HG03139 (cell line): ENCODE data around the gene FAM120AOS.

ENCODE experiments used
- ATAC-seq: cut with Tn5 transposase; IDR thresholded peaks from one replicate; pipeline ENCODE4 v1.9.1; 2021; ENCODE audit not compliant: unreplicated experiment

The FAM120AOS gene

GRCh38 chr9:93453047-93453914, at the start of gene FAM120AOS:
TSS of gene FAM120AOS (minus strand) at chr9:93453581. CDS start at chr9:93452709, 872 bp downstream.
- ATAC-seq: peak; percentile 53

GRCh38 chr9:93501406-93501805, 48.0 kb upstream of the FAM120AOS start:
- ATAC-seq: no peak

DNA sequence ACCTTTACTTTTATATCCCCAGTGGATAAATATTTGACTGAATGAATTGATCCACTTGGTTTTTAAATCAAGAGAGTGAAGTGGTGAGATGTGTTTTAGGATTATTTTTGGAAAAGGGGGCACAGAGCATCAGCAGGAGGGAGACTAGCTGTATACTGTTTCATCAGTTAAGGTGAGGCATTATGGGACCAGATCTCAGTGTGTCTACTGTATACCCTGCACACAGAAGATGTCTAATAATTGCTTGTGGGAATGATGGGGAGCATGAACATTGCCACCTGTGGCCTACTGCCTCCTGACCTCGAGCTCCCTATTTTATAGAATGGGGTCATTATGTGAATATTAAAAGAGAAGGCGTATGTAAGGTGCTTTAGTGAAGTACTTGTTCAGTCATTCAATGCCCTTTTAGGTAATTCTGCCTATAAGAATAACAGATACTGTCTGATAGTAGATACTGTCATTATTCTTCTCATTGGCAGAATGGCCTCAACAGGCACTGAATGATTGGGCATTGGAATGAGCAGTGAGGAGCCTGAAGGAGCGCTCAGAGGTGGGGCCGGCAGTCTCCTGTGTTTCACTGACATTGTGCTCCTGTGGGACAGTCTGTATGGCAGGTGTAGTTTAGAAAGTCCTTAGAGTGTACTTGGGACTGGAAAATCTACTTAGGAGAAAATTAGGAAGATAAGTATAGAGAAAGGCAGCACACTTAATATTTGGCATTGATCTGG, 47.4 kb upstream of the FAM120AOS start:
- no peak for ATAC-seq

GRCh38 chr9:93496285-93496684, 42.9 kb upstream of the FAM120AOS start:
- no peak for ATAC-seq

DNA sequence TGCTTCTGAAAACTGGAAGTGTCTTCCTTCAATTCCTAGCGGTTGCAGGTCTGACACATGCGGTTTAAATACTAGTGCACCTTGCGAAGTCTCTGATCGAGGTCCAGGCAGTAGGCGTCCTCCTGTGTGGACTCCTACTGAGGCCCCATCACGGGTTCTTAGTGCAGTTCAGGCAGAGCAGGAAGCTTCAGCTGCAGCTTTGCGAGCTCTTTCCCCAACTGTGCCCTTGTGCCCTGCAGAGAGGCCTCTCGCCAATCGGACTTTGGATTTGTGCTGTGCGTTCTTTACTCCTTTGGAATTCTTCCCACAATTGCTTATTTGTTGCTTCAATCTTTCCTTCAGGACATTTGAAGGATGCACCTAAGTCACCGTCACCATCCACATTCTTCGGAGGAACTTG, 40.6 kb upstream of the FAM120AOS start:
- no peak for ATAC-seq

- ATAC-seq: no peak
Measured at GRCh38 chr9:93492327-93492726, 38.9 kb upstream of the FAM120AOS start.

GRCh38 chr9:93491593-93492232, 38.3 kb upstream of the FAM120AOS start:
- no peak for ATAC-seq

DNA sequence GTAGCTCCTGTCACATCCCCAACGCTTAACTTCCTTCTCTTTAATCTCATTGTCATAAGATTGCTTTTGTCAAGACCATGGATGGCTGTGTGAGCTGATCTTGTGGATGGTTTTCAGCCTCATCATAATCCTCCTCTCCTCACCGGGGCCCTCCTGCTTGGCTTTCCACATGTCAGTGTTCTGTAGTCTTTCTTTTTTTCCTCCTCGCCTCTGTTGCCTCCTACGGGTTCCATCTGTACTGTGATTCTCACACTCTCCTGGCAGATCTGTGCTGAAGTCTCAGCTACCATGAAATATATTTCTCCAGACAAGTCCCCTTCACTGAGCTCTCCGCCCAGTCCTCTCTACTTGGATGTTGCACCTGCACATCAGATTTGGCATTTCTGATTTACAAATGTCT, 34.9 kb upstream of the FAM120AOS start:
- no peak for ATAC-seq

DNA sequence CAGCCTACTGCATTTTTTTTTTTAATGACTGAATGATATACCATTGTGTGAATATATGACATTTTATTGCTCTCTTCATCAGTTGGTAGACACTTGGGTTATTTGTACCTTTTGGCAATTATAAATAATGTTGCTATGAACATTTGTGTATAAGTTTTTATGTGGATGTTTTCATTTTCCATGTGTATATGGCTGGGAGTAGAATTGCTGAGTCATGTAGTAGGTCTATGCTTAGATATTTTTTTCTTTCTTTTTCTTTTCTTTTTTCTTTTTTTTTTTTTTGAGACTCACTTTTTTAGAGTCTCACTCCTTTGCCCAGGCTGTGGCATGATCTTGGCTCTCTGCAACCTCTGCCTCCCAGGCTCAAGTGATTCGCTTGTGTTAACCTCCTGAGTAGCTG, 32.9 kb upstream of the FAM120AOS start:
- no peak for ATAC-seq

- no peak for ATAC-seq
Measured at GRCh38 chr9:93483497-93483896, 30.1 kb upstream of the FAM120AOS start.

- ATAC-seq: no peak
Measured at GRCh38 chr9:93480728-93481324, 27.4 kb upstream of the FAM120AOS start.

- no peak for ATAC-seq
Measured at GRCh38 chr9:93480262-93480661, 26.9 kb upstream of the FAM120AOS start.

DNA sequence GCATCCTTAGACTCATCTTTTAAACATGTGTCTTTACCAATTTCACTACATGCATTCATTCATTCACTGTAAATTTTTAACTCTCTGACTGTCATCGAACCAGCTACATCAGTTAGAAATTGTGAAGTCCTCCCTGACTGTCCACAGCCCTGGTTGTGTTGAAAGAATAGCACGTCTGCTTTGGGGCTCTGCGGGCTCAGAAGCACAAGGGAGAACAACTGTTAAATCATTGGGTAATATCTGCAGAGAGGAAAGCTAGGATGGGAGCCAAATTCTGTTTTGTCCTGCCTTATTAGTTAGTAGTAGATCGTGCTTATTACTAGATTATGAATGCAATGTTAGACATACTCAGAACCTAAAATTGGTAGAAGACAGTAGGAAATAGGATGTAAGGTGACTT, 26.3 kb upstream of the FAM120AOS start:
- no peak for ATAC-seq

DNA sequence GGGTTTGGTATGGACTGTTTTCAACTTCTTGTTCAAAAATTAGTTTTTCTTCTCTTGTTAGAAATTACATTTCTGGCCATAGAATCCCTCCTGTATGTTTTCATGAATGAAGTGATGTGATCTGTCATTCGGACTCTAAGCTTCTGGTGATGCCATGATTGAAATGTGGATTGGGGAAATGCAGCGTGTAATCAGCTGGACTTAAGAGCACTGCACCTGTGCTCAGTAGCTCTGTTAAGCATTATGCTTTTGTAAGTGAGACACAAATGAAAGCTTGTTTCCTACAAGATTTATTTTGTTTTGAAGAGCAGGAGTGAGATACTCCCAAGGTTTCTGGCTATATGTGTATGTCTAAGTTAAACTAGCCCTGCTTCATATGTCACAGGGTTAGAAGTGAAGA, 24.0 kb upstream of the FAM120AOS start:
- no peak for ATAC-seq

DNA sequence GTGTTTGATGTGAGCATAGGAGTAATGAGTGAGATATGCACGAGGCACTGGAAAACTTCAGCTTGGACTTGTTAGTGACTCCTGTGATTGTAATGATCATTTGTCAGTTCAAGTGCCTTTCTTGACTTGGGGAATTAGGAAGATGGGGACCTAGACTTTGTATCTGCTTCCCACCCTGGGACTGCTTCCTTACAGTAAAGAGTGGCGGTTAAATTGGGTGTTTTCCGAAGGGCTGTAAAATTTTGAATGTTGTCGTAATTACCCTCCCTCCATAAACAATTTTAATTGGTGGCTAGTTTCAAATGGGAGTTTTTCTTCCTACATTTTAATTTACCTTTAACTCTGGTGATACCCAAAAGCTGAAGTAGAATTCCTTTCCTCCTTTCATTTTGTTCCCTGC, 23.5 kb upstream of the FAM120AOS start:
- ATAC-seq: no peak

GRCh38 chr9:93475856-93476255, 22.5 kb upstream of the FAM120AOS start:
- ATAC-seq: no peak

DNA sequence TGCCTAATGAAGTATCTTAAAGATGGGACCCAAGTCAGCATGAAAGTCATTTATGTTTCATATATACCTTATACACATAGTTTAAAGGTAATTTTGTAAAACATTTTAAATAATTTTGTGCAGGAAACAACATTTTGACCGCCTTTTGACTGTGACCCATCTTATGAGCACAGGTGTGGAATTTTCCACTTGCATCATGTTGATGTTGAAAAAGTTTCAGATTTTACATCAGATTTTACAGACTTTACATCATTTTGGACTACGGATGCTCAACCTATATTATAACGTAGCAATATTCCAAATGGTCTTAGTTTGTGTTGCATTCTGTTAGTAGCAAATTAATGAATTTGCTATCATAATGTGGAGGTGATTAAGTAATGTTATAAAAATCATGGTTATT, 21.7 kb upstream of the FAM120AOS start:
- ATAC-seq: no peak

GRCh38 chr9:93473411-93473810, 20.0 kb upstream of the FAM120AOS start:
- ATAC-seq: no peak

DNA sequence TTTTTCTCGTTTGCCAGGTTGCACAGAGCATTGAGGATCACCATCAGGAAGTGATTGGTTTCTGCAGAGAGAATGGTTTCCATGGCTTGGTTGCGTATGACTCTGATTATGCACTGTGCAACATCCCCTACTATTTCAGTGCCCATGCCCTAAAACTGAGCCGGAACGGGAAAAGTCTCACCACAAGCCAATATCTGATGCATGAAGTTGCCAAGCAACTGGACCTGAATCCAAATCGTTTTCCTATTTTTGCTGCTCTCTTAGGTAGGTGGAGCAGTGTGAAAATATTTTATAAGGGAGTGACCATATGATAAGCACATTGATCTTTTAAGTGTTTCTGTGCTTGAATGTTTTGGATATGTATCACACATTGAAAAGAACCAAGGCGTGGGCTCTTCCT, 17.7 kb upstream of the FAM120AOS start:
- ATAC-seq: no peak

DNA sequence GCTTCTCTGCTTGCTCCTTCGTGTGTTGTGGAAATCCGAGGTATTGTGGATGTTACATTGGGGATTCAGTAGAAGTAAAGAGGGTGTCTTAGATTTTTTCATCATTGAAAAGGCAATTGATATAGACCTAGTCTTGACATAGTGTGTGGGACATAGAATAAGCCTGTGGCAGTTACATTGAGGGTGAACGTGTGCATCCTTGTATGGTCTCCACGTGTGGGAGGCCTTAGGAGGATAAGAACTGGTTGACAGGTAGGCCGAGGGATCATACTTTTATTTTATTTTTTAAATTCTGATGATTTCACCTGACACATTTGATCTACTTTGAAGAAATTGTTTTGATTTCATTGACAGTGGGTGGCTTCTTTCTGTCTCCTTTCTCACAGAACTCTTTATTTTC, 17.0 kb upstream of the FAM120AOS start:
- no peak for ATAC-seq

- no peak for ATAC-seq
Measured at GRCh38 chr9:93468763-93469456, 15.5 kb upstream of the FAM120AOS start.
